ENCODE data around the gene MAPK6.

DNA sequence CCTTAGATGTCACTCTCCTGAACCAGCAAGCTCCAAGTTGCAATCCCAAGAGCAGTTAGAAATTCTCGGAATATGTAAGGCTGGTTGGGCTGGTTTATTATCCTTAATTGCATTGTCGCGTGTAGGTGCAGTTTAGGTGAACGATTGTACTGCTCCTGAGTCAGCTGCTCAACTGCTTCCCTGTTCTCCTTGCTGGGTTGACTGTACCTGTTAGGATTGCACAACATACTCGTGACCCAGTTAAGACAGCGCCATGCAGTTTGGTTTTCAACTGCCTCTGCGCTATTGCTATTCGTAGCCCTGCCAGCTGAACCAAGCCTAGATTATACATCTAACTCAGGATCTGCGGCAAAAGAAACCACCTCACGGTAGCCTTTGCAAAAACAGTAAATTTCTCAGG lies 52.6 kb downstream of the MAPK6 start:
- TF ChIP-seq, protein P1, sequence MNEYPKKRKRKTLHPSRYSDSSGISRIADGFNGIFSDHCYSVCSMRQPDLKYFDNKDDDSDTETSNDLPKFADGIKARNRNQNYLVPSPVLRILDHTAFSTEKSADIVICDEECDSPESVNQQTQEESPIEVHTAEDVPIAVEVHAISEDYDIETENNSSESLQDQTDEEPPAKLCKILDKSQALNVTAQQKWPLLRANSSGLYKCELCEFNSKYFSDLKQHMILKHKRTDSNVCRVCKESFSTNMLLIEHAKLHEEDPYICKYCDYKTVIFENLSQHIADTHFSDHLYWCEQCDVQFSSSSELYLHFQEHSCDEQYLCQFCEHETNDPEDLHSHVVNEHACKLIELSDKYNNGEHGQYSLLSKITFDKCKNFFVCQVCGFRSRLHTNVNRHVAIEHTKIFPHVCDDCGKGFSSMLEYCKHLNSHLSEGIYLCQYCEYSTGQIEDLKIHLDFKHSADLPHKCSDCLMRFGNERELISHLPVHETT (tag by site-specific recombination; IDR thresholded peaks at IDR 0.05), result no peak
- TF ChIP-seq, protein P2, sequence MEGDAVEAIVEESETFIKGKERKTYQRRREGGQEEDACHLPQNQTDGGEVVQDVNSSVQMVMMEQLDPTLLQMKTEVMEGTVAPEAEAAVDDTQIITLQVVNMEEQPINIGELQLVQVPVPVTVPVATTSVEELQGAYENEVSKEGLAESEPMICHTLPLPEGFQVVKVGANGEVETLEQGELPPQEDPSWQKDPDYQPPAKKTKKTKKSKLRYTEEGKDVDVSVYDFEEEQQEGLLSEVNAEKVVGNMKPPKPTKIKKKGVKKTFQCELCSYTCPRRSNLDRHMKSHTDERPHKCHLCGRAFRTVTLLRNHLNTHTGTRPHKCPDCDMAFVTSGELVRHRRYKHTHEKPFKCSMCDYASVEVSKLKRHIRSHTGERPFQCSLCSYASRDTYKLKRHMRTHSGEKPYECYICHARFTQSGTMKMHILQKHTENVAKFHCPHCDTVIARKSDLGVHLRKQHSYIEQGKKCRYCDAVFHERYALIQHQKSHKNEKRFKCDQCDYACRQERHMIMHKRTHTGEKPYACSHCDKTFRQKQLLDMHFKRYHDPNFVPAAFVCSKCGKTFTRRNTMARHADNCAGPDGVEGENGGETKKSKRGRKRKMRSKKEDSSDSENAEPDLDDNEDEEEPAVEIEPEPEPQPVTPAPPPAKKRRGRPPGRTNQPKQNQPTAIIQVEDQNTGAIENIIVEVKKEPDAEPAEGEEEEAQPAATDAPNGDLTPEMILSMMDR (tag by site-specific recombination; IDR thresholded peaks at IDR 0.05), result no peak
- TF ChIP-seq GLIS2 (tag by site-specific recombination; IDR thresholded peaks at IDR 0.05), result no peak
- TF ChIP-seq, protein P3, sequence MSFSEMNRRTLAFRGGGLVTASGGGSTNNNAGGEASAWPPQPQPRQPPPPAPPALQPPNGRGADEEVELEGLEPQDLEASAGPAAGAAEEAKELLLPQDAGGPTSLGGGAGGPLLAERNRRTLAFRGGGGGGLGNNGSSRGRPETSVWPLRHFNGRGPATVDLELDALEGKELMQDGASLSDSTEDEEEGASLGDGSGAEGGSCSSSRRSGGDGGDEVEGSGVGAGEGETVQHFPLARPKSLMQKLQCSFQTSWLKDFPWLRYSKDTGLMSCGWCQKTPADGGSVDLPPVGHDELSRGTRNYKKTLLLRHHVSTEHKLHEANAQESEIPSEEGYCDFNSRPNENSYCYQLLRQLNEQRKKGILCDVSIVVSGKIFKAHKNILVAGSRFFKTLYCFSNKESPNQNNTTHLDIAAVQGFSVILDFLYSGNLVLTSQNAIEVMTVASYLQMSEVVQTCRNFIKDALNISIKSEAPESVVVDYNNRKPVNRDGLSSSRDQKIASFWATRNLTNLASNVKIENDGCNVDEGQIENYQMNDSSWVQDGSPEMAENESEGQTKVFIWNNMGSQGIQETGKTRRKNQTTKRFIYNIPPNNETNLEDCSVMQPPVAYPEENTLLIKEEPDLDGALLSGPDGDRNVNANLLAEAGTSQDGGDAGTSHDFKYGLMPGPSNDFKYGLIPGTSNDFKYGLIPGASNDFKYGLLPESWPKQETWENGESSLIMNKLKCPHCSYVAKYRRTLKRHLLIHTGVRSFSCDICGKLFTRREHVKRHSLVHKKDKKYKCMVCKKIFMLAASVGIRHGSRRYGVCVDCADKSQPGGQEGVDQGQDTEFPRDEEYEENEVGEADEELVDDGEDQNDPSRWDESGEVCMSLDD (tag by site-specific recombination; IDR thresholded peaks at IDR 0.05), result no peak
